Sigmoid colon (tissue), 7 donors: ENCODE data around the gene HPS3. TPM values are rescaled to one million over a fixed set of nuclear protein-coding genes. Genes with fewer than 3 reads are reported as not detected.

ENCODE experiments used
- DNase-seq: peaks from one replicate; pipeline ENCODE4 v3.0.0-alpha.2; 2019
- H3K27ac ChIP-seq, 4 donors: fragments of 200-600 bp; sonication (generic); one replicate each; pipeline ENCODE4 v1.5.1; 2016 to 2019; ENCODE audit warnings: mild to moderate bottlenecking in 1 of 4
- H3K27me3 ChIP-seq, 3 donors: fragments of 200-600 bp; sonication (generic); one replicate each; pipeline ENCODE4 v1.5.1; 2019; ENCODE audit warnings: mild to moderate bottlenecking in 1 of 3
- H3K36me3 ChIP-seq, 4 donors: fragments of 200-600 bp; sonication (generic); one replicate each; pipeline ENCODE4 v1.5.1; 2016 to 2019
- H3K4me1 ChIP-seq, 4 donors: fragments of 200-600 bp; sonication (generic); one replicate each; pipeline ENCODE4 v1.5.1; 2017 to 2019
- H3K4me3 ChIP-seq, 4 donors: fragments of 200-600 bp; sonication (generic); one replicate each; pipeline ENCODE4 v1.5.1; 2017 to 2019; ENCODE audit warnings: mild to moderate bottlenecking in 2 of 4, moderate library complexity in 1 of 4
- H3K9me3 ChIP-seq, 4 donors: fragments of 200-600 bp in 3 of 4; sonication (generic) in 3 of 4; one replicate each; pipeline versions ENCODE4 v1.5.1 to v1.6.1; 2013 to 2019
- EP300 ChIP-seq, 4 donors: sonication (generic); formaldehyde crosslinking; IDR thresholded peaks; one replicate each; pipeline ENCODE4 v1.6.1; 2017; ENCODE audit warnings: antibody characterized with exemption in 4 of 4
- POLR2A ChIP-seq, 2 donors: fragments of 450-650 bp; IDR thresholded peaks; one replicate each; pipeline ENCODE4 v1.6.1; 2016; ENCODE audit warnings: antibody characterized with exemption in 2 of 2, mild to moderate bottlenecking in 2 of 2, moderate library complexity in 2 of 2
- POLR2AphosphoS5 ChIP-seq, 4 donors: sonication (generic); formaldehyde crosslinking; IDR thresholded peaks; one replicate each; pipeline ENCODE4 v1.6.1; 2017; ENCODE audit warnings: antibody characterized with exemption in 4 of 4
- WGBS, 2 donors: extraction: QIAGEN DNeasy Blood & Tissue Kit; methylation state at CpG; one replicate each; pipeline ENCODE4 v1.1.7; 2013; 5-methylcytosine and 5-hydroxymethylcytosine counted together
- intact Hi-C: fragments of 100-400 bp; cut with DNase I; formaldehyde crosslinking; loops from one replicate; pipeline ENCODE4 v1.15.1; 2023
- polyA plus RNA-seq, 3 donors: library from polyadenylated mRNA; stranded (reverse); fragments of 200-250 nt; gene quantifications; one replicate each; pipeline ENCODE4 v1.2.3, GENCODE V29; 2013
- total RNA-seq, 4 donors: library from RNA; depleted of rRNA; stranded (reverse); fragments of >200 nt; gene quantifications; one replicate each; pipeline ENCODE4 v1.1.0, GENCODE V29; 2016
- TF ChIP-seq, protein P1 (sequence below), 4 experiments: fragments of 450-650 bp in 3 of 4; fragments of 200-600 bp in 1 of 4; IDR thresholded peaks; one replicate each; pipeline ENCODE4 v1.5.1; 2016 to 2019; ENCODE audit warnings: antibody characterized with exemption in 4 of 4, mild to moderate bottlenecking in 3 of 4, moderate library complexity in 2 of 4
- donor health status: healthy with polysubstance abuse.
- donor health status: Bipolar disorder and iron deficiency.
- donor health status: healthy.

The HPS3 gene
- total and polyA plus RNA-seq, 7 donors = 7.8 to 25.3 (median 14.8) TPM

DNA sequence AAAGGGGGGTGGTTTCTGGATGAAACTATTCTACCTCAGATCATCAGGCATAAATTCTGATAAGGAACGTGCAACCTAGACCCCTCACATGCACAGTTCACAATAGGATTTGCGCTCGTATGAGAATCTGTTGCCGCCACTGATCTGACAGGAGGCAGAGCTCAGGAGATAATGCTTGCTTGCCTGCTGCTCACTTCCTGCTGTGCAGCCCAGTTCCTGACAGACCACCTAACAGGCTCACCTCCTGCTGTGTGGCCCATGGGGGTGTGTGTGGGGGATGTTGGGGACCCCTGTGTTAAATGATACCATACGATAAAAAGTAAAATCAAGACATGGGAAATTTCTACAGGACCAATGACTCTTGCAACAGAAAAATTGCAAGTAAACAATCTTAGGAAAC is 68.2 kb downstream of the HPS3 start:
- no peaks in the 10 kb centered on the region for H3K27me3 ChIP-seq
- H3K9me3 ChIP-seq = no peaks in the 10 kb centered on the region
- H3K4me1 ChIP-seq = no peaks in the 10 kb centered on the region
- peak overlapping the region in 1 of 4 donors; percentile 4 for H3K4me3 ChIP-seq
- H3K36me3 ChIP-seq = no peaks in the 10 kb centered on the region
- intact Hi-C loops = no loop called here
- DNase-seq = no peak
- 43 to 87% methylated on average over 5 of the region's 5 CpGs for WGBS, 2 donors
- TF ChIP-seq, protein P1, sequence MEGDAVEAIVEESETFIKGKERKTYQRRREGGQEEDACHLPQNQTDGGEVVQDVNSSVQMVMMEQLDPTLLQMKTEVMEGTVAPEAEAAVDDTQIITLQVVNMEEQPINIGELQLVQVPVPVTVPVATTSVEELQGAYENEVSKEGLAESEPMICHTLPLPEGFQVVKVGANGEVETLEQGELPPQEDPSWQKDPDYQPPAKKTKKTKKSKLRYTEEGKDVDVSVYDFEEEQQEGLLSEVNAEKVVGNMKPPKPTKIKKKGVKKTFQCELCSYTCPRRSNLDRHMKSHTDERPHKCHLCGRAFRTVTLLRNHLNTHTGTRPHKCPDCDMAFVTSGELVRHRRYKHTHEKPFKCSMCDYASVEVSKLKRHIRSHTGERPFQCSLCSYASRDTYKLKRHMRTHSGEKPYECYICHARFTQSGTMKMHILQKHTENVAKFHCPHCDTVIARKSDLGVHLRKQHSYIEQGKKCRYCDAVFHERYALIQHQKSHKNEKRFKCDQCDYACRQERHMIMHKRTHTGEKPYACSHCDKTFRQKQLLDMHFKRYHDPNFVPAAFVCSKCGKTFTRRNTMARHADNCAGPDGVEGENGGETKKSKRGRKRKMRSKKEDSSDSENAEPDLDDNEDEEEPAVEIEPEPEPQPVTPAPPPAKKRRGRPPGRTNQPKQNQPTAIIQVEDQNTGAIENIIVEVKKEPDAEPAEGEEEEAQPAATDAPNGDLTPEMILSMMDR (IDR thresholded peaks at IDR 0.05) = no peak
- TF ChIP-seq POLR2A (IDR thresholded peaks at IDR 0.05) (no peak), POLR2AphosphoS5 (IDR thresholded peaks at IDR 0.05) (no peak), EP300 (IDR thresholded peaks at IDR 0.05) (no peak)
- H3K27ac ChIP-seq = no peak overlapping the region

DNA sequence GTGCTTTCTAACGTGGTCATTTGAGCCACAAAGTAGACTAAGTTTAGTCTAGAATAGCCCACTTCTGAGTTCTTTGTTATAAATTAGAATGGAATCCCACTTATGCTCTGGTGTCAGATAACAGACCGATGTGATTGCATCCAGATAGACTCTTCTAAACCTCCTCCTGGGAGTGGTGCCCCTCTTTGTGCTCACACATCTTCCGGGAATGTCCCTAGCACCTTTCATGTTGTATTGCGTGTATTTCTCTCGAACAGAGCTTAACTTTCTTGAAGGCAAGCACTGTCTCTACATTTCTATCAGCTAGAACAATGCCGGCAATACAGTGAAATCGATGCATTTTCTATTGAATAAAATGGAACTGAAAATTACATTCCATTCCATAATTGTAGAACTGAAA is 69.2 kb downstream of the HPS3 start:
- whole genome bisulfite sequencing, 2 donors = 68 to 73% methylated on average over 7 of the region's 7 CpGs
- H3K4me3 ChIP-seq = no peak overlapping the region
- no peaks in the 10 kb centered on the region for H3K4me1 ChIP-seq
- no peak overlapping the region for H3K27ac ChIP-seq
- no peak for DNase-seq
- intact Hi-C loops = no loop called here
- H3K27me3 ChIP-seq = no peaks in the 10 kb centered on the region
- no peaks in the 10 kb centered on the region for H3K36me3 ChIP-seq
- H3K9me3 ChIP-seq = no peaks in the 10 kb centered on the region
- TF ChIP-seq EP300 (IDR thresholded peaks at IDR 0.05) = no peak
- no peak for TF ChIP-seq POLR2A (IDR thresholded peaks at IDR 0.05)
- TF ChIP-seq POLR2AphosphoS5 (IDR thresholded peaks at IDR 0.05) = no peak

DNA sequence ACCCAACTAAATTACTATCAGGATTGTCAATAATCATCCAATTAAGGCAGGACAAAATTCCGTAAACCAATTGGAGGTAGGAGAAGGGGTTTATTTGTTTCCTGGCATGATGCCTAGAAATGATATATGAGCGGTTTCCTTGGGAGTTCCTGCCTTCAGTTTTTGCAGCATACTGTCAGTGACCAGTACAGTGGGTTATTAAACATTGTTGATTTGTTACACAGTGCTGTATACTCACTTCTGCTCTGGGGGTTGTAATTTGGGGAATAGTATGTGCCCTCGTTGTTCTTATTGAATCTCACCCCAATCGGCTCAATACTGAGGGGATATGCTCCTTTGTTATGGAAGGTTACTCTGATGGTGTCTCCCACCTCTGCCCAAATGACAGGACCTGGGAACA is 70.0 kb downstream of the HPS3 start:
- Histone ChIP-seq H3K4me1 (no peaks in the 10 kb centered on the region), H3K36me3 (no peaks in the 10 kb centered on the region), H3K9me3 (no peaks in the 10 kb centered on the region), H3K4me3 (no peak overlapping the region), H3K27ac (no peak overlapping the region), H3K27me3 (no peaks in the 10 kb centered on the region)
- no peak for DNase-seq
- WGBS, 2 donors = 19 to 30% methylated on average over 4 of the region's 4 CpGs
- intact Hi-C loops = no loop called here
- TF ChIP-seq EP300 (IDR thresholded peaks at IDR 0.05) (no peak), POLR2AphosphoS5 (IDR thresholded peaks at IDR 0.05) (no peak), POLR2A (IDR thresholded peaks at IDR 0.05) (no peak)
- TF ChIP-seq, protein P1 (IDR thresholded peaks at IDR 0.05) = no peak

DNA sequence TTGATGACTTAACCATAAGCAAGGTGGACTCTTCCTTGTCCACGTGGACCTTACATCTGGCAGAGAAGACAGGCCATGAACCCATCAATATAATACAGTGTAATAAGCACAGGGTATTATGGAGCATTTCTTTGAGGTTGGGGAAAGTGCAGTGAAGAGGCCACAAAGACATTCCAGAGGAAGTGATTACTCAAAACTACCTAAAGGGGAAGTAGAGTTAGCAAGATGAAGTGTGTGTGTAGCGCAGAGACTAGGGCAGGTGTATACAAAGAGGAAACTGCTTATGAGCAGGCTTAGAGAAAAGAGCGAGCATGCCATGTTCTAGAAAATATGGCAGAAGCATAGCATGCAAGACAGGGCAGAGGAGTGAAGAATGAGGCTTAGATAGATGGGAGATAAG is 74.3 kb downstream of the HPS3 start:
- no peak for DNase-seq
- no peaks in the 10 kb centered on the region for H3K4me1 ChIP-seq
- H3K27me3 ChIP-seq = no peaks in the 10 kb centered on the region
- H3K4me3 ChIP-seq = no peak overlapping the region
- WGBS, 2 donors = 49 to 81% methylated on average over 3 of the region's 3 CpGs
- intact Hi-C loops = no loop called here
- no peak overlapping the region for H3K27ac ChIP-seq
- no peaks in the 10 kb centered on the region for H3K9me3 ChIP-seq
- no peaks in the 10 kb centered on the region for H3K36me3 ChIP-seq
- TF ChIP-seq POLR2AphosphoS5 (IDR thresholded peaks at IDR 0.05) = no peak

DNA sequence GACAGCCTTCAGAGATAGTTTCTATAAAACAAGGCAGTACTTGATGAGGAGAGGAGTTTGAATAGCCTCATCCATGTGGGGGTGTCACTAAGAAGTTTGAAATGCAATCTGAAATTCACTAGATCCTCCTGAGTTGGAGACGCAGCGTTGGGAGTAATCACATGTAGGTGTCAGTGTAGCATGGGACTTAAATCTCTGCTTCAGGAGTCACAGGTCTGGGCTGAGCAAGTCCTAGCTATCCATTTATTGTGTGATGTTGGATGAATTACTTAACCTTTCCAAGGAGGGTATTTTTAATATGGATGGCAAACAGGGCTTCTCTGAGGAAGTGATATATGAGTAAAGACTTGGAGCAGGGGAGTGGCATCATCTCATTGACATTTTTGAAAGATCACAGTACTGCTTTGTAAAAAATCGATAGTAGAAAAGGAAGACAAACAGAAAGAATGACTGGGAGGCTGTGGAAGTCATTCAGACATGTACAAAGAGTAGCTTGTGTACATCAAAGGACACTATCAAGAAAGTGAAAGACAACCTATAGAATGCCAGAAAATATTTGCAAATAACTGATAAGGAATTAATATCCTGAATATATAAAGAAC is 75.1 kb downstream of the HPS3 start:
- H3K4me3 ChIP-seq = no peak overlapping the region
- TF ChIP-seq, protein P1 (IDR thresholded peaks at IDR 0.05) = no peak
- TF ChIP-seq POLR2A (IDR thresholded peaks at IDR 0.05) = no peak
- no peak for TF ChIP-seq EP300 (IDR thresholded peaks at IDR 0.05)
- no peak for TF ChIP-seq POLR2AphosphoS5 (IDR thresholded peaks at IDR 0.05)
- no peaks in the 10 kb centered on the region for H3K9me3 ChIP-seq
- WGBS, 2 donors = 82 to 89% methylated on average over 3 of the region's 3 CpGs
- H3K4me1 ChIP-seq = peaks cover 0 to 4% (median 0%) of the 10 kb centered on the region in 4 donors
- DNase-seq = no peak
- H3K27ac ChIP-seq = no peak overlapping the region
- H3K36me3 ChIP-seq = no peaks in the 10 kb centered on the region
- intact Hi-C loops = no loop called here
- no peaks in the 10 kb centered on the region for H3K27me3 ChIP-seq

DNA sequence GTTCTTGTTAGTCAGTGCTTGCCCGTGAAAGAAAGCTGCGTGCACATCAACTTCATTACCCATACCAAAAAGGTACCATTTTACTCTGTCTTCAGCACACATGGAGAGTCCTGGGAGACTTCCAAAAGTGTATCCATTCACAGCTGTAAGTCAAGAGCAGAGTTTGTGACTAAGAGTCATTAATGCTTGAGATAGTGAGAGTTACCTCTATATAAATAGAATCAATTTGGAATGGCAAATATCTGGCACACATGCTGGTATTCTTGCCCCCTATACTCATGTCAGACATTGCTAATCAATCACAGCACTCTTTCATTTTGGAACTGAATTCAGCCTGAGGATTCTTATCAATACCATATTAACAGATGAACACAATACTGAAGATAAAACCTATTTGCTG is 78.0 kb downstream of the HPS3 start:
- intact Hi-C loops = no loop called here
- no peak for TF ChIP-seq EP300 (IDR thresholded peaks at IDR 0.05)
- TF ChIP-seq POLR2A (IDR thresholded peaks at IDR 0.05) = no peak
- TF ChIP-seq, protein P1 (IDR thresholded peaks at IDR 0.05) = no peak
- no peak for TF ChIP-seq POLR2AphosphoS5 (IDR thresholded peaks at IDR 0.05)
- Histone ChIP-seq H3K27ac (no peak overlapping the region), H3K4me3 (no peak overlapping the region), H3K9me3 (no peaks in the 10 kb centered on the region), H3K36me3 (no peaks in the 10 kb centered on the region), H3K4me1 (peaks cover 0 to 4% (median 0%) of the 10 kb centered on the region in 4 donors), H3K27me3 (no peaks in the 10 kb centered on the region)
- no peak for DNase-seq
- 91 to 98% methylated on average over 2 of the region's 2 CpGs for WGBS, 2 donors
